Measurements from ENCODE around the gene KLF3.

Gene KLF3

DNA sequence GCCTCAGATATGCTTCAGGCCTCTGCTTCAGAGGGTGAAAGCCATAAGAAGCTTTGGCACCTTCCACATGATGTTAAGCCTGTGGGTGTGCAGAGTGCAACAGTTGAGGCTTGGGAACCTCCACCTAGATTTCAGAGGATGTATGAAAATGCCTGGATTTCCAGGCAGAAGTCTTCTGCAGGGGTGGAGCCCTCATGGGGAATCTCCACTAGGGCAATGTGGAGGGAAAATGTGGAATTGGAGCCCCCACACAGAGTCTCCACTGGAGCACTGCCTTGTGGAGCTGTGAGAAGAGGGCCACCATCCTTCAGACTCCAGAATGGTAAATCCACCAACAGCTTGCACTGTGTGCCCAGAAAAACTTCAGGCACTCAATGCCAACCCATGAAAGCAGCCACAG, 83.6 kb downstream of the KLF3 start:
- Histone ChIP-seq H3K9me3 (ENCODE audit: insufficient read depth, low read depth, low read length) (peaks cover 10% of the 10 kb centered on the region; the same call in 1 of the 2 replicates), H3K27me3 (ENCODE audit: insufficient read depth, low read length) (no peaks in the 10 kb centered on the region), H3K4me1 (ENCODE audit: insufficient read depth, low read length) (peaks cover 11% of the 10 kb centered on the region), H3K9ac (ENCODE audit: low read depth, low read length) (no peak overlapping the region), H3K4me3 (ENCODE audit: low read length) (no peak overlapping the region), H3K27ac (ENCODE audit: low read depth, low read length) (no peak overlapping the region), H3K36me3 (ENCODE audit: insufficient read depth, low read length) (no peaks in the 10 kb centered on the region)

DNA sequence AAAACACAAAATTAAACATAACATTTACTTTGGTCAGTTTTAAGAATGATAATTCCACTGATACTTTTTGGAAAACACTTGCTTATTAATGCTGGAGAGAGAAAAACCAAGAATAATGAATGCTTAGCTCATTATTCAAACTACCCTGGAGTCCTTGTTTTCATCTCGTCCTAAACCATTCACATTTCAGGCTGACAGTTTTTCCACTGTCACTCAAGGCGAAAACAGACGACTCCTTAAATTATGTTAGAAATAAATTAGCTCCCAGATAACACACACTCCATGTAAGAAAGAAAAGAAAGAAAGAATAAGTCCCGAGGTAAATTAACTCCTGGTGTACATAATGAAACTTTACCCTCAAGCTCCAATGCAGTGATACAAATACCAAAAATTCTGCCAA, 85.3 kb downstream of the KLF3 start:
- Histone ChIP-seq H3K9ac (ENCODE audit: low read depth, low read length) (no peak overlapping the region), H3K9me3 (ENCODE audit: insufficient read depth, low read depth, low read length) (peaks cover 10% of the 10 kb centered on the region; the same call in 1 of the 2 replicates), H3K36me3 (ENCODE audit: insufficient read depth, low read length) (no peaks in the 10 kb centered on the region), H3K27ac (ENCODE audit: low read depth, low read length) (no peak overlapping the region), H3K27me3 (ENCODE audit: insufficient read depth, low read length) (no peaks in the 10 kb centered on the region), H3K4me3 (ENCODE audit: low read length) (no peak overlapping the region), H3K4me1 (ENCODE audit: insufficient read depth, low read length) (peaks cover 16% of the 10 kb centered on the region)
- WGBS = 67% methylated on average over 1 of the region's 4 CpGs
